K562 (cell line): ENCODE results near the gene RFC5. TPM values are rescaled to one million over a fixed set of nuclear protein-coding genes. Genes with fewer than 3 reads are reported as not detected.

ENCODE experiments used
- ATAC-seq: fragments of 200-7000 bp; cut with Tn5 transposase; 3 replicates; pipeline ENCODE4 v1.9.1; 2020; ENCODE audit warnings: moderate library complexity
- BruUV-seq: library from RNA; stranded (reverse); fragments of 400-500 nt; replicated peaks from 2 replicates; lab custom pipeline; 2021; lab: Mats Ljungman, UMichigan
- CTCF ChIA-PET: fragments of 300-600 bp; formaldehyde crosslinking; extraction: SDS; loops from one replicate; lab custom pipeline; 2021; ENCODE audit warnings: low intra/inter-chr PET ratio; lab: Yijun Ruan, JAX
- POLR2A ChIA-PET: fragments of 300-600, 350-650 bp; sonication (Branson Sonifier 250); formaldehyde crosslinking; extraction: SDS; loops from one replicate; lab custom pipeline; 2021; ENCODE audit warnings: antibody characterized with exemption, inconsistent platforms; lab: Yijun Ruan, JAX
- DNase-seq, 4 experiments: peaks; one replicate each; pipeline versions ENCODE4 v3.0.0 to v3.0.0-alpha.2; 2011 to 2018; ENCODE audit warnings: low spot score in 3 of 4, mixed read lengths in 3 of 4; ENCODE audit errors: extremely low read depth in 1 of 4
- FAIRE-seq: peaks from 2 replicates; lab custom pipeline; 2011; peaks lifted over from hg19 to GRCh38; lab: Jason Lieb, UNC
- H2AFZ ChIP-seq: 2 replicates; pipeline ENCODE4 v1.6.0; 2011; ENCODE audit warnings: low read depth, low read length, control low read depth, inconsistent platforms
- H3K27ac ChIP-seq: fragments of 200-600 bp; 3 replicates; pipeline ENCODE4 v1.8.0; 2011; ENCODE audit warnings: low read depth, mild to moderate bottlenecking, control low read depth, inconsistent platforms, low read length, moderate library complexity, mixed read lengths; ENCODE audit errors: extremely low read depth
- H3K27me3 ChIP-seq, 2 experiments: fragments of 300-600 bp in 1 of 2; 2 replicates in 1 of 2; 3 replicates in 1 of 2; pipeline versions ENCODE4 v1.6.0 to v1.8.0; 2011; ENCODE audit warnings: inconsistent platforms in 2 of 2, low read length in 2 of 2, mild to moderate bottlenecking in 1 of 2, mixed read lengths in 1 of 2, moderate library complexity in 1 of 2; ENCODE audit not compliant: control insufficient read depth in 2 of 2, insufficient read depth in 2 of 2
- H3K36me3 ChIP-seq: fragments of 300-600 bp; 3 replicates; pipeline ENCODE4 v1.8.0; 2011; ENCODE audit warnings: mild to moderate bottlenecking, low read length, inconsistent platforms; ENCODE audit not compliant: control insufficient read depth, insufficient read depth
- H3K4me1 ChIP-seq, 2 experiments: fragments of 200-600 bp in 1 of 2; replicated peaks in 1 of 2; 2 replicates in 1 of 2; 3 replicates in 1 of 2; pipeline versions ENCODE4 v1.5.1 to v1.8.0; 2011; ENCODE audit warnings: inconsistent platforms in 2 of 2, low read length in 2 of 2, mild to moderate bottlenecking in 1 of 2, mixed read lengths in 1 of 2, moderate library complexity in 1 of 2; ENCODE audit not compliant: control insufficient read depth in 2 of 2, insufficient read depth in 2 of 2
- H3K4me2 ChIP-seq: 2 replicates; pipeline ENCODE4 v1.6.1; 2011; ENCODE audit warnings: low read length, control low read depth, inconsistent platforms, mixed read lengths; ENCODE audit not compliant: insufficient read depth
- H3K4me3 ChIP-seq: fragments of 200-600 bp; sonication (generic), shearing (Covaris generic); 2 replicates; pipeline ENCODE4 v1.5.1; 2016; ENCODE audit warnings: control low read depth, inconsistent platforms
- H3K79me2 ChIP-seq: fragments of 200-600 bp; 3 replicates; pipeline ENCODE4 v1.8.0; 2011; ENCODE audit warnings: low read length, inconsistent platforms; ENCODE audit not compliant: control insufficient read depth, insufficient read depth
- H3K9ac ChIP-seq, 2 experiments: 2 replicates each; pipeline versions ENCODE4 v1.6.0 to v1.6.1; 2011; ENCODE audit warnings: low read depth in 2 of 2, low read length in 2 of 2, control low read depth in 1 of 2, inconsistent platforms in 1 of 2, mild to moderate bottlenecking in 1 of 2, mixed read lengths in 1 of 2; ENCODE audit not compliant: insufficient read depth in 1 of 2
- H3K9me1 ChIP-seq: one replicate; pipeline ENCODE4 v1.6.0; 2011; ENCODE audit warnings: inconsistent platforms, mild to moderate bottlenecking, low read length, moderate library complexity; ENCODE audit not compliant: control insufficient read depth, insufficient read depth
- H3K9me3 ChIP-seq: replicated peaks from 2 replicates; pipeline ENCODE4 v1.5.1; 2011; ENCODE audit warnings: low read depth, low read length, inconsistent platforms; ENCODE audit not compliant: control insufficient read depth, insufficient read depth
- H4K20me1 ChIP-seq: replicated peaks from 2 replicates; pipeline ENCODE4 v1.6.1; 2011; ENCODE audit warnings: low read length, inconsistent platforms, mixed read lengths; ENCODE audit not compliant: control insufficient read depth, insufficient read depth
- ARNT ChIP-seq, 2 experiments: fragments of 450-650 bp; IDR thresholded peaks; 2 replicates each; pipeline ENCODE4 v1.6.1; 2016; ENCODE audit warnings: mild to moderate bottlenecking in 1 of 2
- ATF7 ChIP-seq: fragments of 450-650 bp; IDR thresholded peaks from 2 replicates; pipeline ENCODE4 v1.7.1; 2014; ENCODE audit warnings: mild to moderate bottlenecking, moderate library complexity
- CTBP1 ChIP-seq: fragments of 450-650 bp; IDR thresholded peaks from 2 replicates; pipeline ENCODE4 v1.6.1; 2016; ENCODE audit warnings: borderline replicate concordance
- HCFC1 ChIP-seq: IDR thresholded peaks from 2 replicates; pipeline ENCODE4 v1.6.1; 2012; ENCODE audit warnings: low read depth, low read length, improper control_type of control experiment
- MXI1 ChIP-seq: IDR thresholded peaks from 2 replicates; pipeline ENCODE4 v1.6.1; 2011; ENCODE audit warnings: low read depth, mild to moderate bottlenecking, improper control_type of control experiment, low read length
- ZFP30 ChIP-seq: fragments of 250-450 bp; sonication (Bioruptor Pico); IDR thresholded peaks from 2 replicates; pipeline ENCODE4 v1.8.0; 2022; ENCODE audit warnings: moderate library complexity, mild to moderate bottlenecking, inconsistent platforms, borderline replicate concordance
- ZKSCAN8 ChIP-seq: fragments of 200-800 bp; sonication (Bioruptor generic); IDR thresholded peaks from 2 replicates; pipeline ENCODE4 v1.6.1; 2016; ENCODE audit warnings: missing genetic modification characterization, missing compliant biosample characterization
- ZNF212 ChIP-seq: fragments of 450-650 bp; formaldehyde crosslinking; IDR thresholded peaks from 2 replicates; pipeline ENCODE4 v1.4.0; 2020; ENCODE audit warnings: mild to moderate bottlenecking
- ZNF717 ChIP-seq: fragments of 250-450 bp; sonication (Bioruptor Pico); IDR thresholded peaks from 2 replicates; pipeline ENCODE4 v1.5.0; 2021
- WGBS: fragments of 100-300 bp; shearing (Covaris generic); methylation state at CpG from one replicate; pipeline ENCODE4 v1.1.6; 2016; ENCODE audit warnings: low coverage, mixed read lengths; ENCODE audit not compliant: insufficient coverage; ENCODE audit errors: missing lambda C conversion rate; 5-methylcytosine and 5-hydroxymethylcytosine counted together
- in situ Hi-C: fragments of 300-500 bp; cut with MboI; formaldehyde crosslinking; loops from 4 replicates; pipeline ENCODE4 v1.15.0; 2018; ENCODE audit warnings: inconsistent platforms, mixed read lengths
- intact Hi-C: fragments of 100-400 bp; cut with micrococcal nuclease; formaldehyde crosslinking; loops from 2 replicates; pipeline ENCODE4 v1.14.2; 2022
- polyA plus RNA-seq, 8 experiments: library from polyadenylated mRNA; depleted of rRNA in 4 of 8; stranded (reverse) in 5 of 8; unstranded in 3 of 8; fragments of >200 nt; fragmentation: Nextera tagmentation in 2 of 8; fragmentation: Illumina TruSeq in 1 of 8; extraction: Ambion mirVana in 2 of 8; extraction: Trizol in 1 of 8; gene quantifications; 2 replicates each; pipeline versions ENCODE4 v1.2.1 to v1.2.3, GENCODE V29; 2011 to 2014; ENCODE audit warnings: inconsistent platforms in 1 of 8, missing spikeins in 1 of 8
- total RNA-seq, 7 experiments: library from RNA; depleted of rRNA in 6 of 7; stranded (reverse); fragments of >200 nt in 6 of 7; fragmentation: Illumina TruSeq in 2 of 7; extraction: Trizol in 2 of 7; gene quantifications; 2 replicates each; pipeline versions ENCODE4 v1.2.1 to v1.2.3, GENCODE V29; 2011 to 2021; ENCODE audit warnings: low replicate concordance in 1 of 7
- TF ChIP-seq, protein P1 (sequence below), 2 experiments: fragments of 450-650 bp; IDR thresholded peaks; 2 replicates each; pipeline ENCODE4 v1.6.1; 2016
- TF ChIP-seq, protein P2 (sequence below), 2 experiments: fragments of 450-650 bp in 1 of 2; IDR thresholded peaks; 2 replicates each; pipeline ENCODE4 v1.6.1; 2011 to 2017; ENCODE audit warnings: low read depth in 2 of 2, antibody characterized with exemption in 1 of 2, borderline replicate concordance in 1 of 2, low read length in 1 of 2, mild to moderate bottlenecking in 1 of 2, mixed read lengths in 1 of 2; ENCODE audit not compliant: control insufficient read depth in 1 of 2
- TF ChIP-seq, protein P3 (sequence below): fragments of 250-450 bp; sonication (Bioruptor Pico); IDR thresholded peaks from 2 replicates; pipeline ENCODE4 v1.4.0; 2020; ENCODE audit warnings: mild to moderate bottlenecking, moderate library complexity, borderline replicate concordance
- TF ChIP-seq, protein P4 (sequence below): fragments of 450-650 bp; formaldehyde crosslinking; IDR thresholded peaks from 2 replicates; pipeline ENCODE4 v1.4.0; 2022; ENCODE audit warnings: mild to moderate bottlenecking, moderate library complexity
- TF ChIP-seq, protein P5 (sequence below): sonication (generic); formaldehyde crosslinking; IDR thresholded peaks from 2 replicates; pipeline ENCODE4 v1.5.0; 2020; ENCODE audit warnings: missing genetic modification reagents

The RFC5 gene
- total and polyA plus RNA-seq, 9 of the 15 experiments (the other 6 are each of a cell fraction or from before 2014, with no cell fraction given) = 61.8 to 189 (median 92.9) TPM

DNA sequence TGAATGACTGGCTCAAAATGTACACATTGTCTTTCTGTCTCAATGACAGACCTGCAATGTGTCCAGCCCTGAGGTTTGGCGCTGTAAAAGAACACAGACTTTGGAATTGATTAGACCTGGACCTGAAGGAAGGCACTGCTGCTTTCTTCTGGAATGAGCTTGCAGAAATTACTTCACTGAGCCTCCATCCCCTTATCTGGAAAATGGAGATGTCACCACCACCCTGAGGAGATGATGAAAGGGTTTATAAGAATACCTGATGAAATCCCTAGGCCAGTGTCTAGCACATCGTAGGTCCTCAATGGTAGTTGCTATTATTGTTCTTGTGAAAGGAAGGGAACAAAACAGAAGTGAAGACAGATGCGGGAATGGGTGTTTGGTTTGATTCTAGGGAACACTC lies 54.1 kb downstream of the RFC5 start:
- no peak overlapping the region for H2AFZ ChIP-seq
- intact Hi-C loops (no loop called here), in situ Hi-C loops (no loop called here)
- 5% methylated on average over 3 of the region's 3 CpGs for WGBS
- H3K4me1 ChIP-seq = peaks cover 0 to under 1% of the 10 kb centered on the region in 2 experiments; a peak in 1 of 5 replicates
- no TSS peak for BruUV-seq
- no peaks in the 10 kb centered on the region for H3K79me2 ChIP-seq
- CTCF ChIA-PET = no interaction called here
- no peaks in the 10 kb centered on the region for H3K36me3 ChIP-seq
- POLR2A ChIA-PET = interaction anchor here (0.6 to 1.0 kb wide), 4 partner anchors 11 to 1271 kb away, joined by 3 to 5 read pairs (median 4); no protein-coding TSS in a partner anchor
- FAIRE-seq = peak; percentile 15
- peaks cover 10 to 32% of the 10 kb centered on the region in 2 experiments for H3K27me3 ChIP-seq
- H3K27ac ChIP-seq = no peak overlapping the region
- H3K4me3 ChIP-seq = no peak overlapping the region
- ATAC-seq = peak; percentile 71
- no peak overlapping the region for H3K4me2 ChIP-seq
- H3K9ac ChIP-seq = no peak overlapping the region
- DNase-seq = no peak
- H3K9me1 ChIP-seq = no peaks in the 10 kb centered on the region
- H3K9me3 ChIP-seq = no peaks in the 10 kb centered on the region
- no peaks in the 10 kb centered on the region; the same call in 1 of the 2 replicates for H4K20me1 ChIP-seq
- TF ChIP-seq CTBP1 (peak; percentile 90), ZNF717 (CRISPR knock-in tag) (no peak), ZKSCAN8 (CRISPR knock-in tag) (no peak), HCFC1 (no peak), ATF7 (peak; percentile 45; the same call in 1 of the 2 replicates), ZFP30 (CRISPR knock-in tag) (no peak), ZNF212 (CRISPR knock-in tag) (no peak), ARNT (IDR thresholded peaks at IDR 0.05) (no peak), MXI1 (no peak)
- TF ChIP-seq, protein P1, sequence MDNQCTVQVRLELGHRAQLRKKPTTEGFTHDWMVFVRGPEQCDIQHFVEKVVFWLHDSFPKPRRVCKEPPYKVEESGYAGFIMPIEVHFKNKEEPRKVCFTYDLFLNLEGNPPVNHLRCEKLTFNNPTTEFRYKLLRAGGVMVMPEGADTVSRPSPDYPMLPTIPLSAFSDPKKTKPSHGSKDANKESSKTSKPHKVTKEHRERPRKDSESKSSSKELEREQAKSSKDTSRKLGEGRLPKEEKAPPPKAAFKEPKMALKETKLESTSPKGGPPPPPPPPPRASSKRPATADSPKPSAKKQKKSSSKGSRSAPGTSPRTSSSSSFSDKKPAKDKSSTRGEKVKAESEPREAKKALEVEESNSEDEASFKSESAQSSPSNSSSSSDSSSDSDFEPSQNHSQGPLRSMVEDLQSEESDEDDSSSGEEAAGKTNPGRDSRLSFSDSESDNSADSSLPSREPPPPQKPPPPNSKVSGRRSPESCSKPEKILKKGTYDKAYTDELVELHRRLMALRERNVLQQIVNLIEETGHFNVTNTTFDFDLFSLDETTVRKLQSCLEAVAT (IDR thresholded peaks at IDR 0.05) = no peak
- TF ChIP-seq, protein P2, sequence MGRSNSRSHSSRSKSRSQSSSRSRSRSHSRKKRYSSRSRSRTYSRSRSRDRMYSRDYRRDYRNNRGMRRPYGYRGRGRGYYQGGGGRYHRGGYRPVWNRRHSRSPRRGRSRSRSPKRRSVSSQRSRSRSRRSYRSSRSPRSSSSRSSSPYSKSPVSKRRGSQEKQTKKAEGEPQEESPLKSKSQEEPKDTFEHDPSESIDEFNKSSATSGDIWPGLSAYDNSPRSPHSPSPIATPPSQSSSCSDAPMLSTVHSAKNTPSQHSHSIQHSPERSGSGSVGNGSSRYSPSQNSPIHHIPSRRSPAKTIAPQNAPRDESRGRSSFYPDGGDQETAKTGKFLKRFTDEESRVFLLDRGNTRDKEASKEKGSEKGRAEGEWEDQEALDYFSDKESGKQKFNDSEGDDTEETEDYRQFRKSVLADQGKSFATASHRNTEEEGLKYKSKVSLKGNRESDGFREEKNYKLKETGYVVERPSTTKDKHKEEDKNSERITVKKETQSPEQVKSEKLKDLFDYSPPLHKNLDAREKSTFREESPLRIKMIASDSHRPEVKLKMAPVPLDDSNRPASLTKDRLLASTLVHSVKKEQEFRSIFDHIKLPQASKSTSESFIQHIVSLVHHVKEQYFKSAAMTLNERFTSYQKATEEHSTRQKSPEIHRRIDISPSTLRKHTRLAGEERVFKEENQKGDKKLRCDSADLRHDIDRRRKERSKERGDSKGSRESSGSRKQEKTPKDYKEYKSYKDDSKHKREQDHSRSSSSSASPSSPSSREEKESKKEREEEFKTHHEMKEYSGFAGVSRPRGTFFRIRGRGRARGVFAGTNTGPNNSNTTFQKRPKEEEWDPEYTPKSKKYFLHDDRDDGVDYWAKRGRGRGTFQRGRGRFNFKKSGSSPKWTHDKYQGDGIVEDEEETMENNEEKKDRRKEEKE (IDR thresholded peaks at IDR 0.05; ENCODE audit: borderline replicate concordance in 1 of 2, control insufficient read depth in 1 of 2, low read depth in 2 of 2, low read length in 1 of 2) = no peak
- TF ChIP-seq, protein P3, sequence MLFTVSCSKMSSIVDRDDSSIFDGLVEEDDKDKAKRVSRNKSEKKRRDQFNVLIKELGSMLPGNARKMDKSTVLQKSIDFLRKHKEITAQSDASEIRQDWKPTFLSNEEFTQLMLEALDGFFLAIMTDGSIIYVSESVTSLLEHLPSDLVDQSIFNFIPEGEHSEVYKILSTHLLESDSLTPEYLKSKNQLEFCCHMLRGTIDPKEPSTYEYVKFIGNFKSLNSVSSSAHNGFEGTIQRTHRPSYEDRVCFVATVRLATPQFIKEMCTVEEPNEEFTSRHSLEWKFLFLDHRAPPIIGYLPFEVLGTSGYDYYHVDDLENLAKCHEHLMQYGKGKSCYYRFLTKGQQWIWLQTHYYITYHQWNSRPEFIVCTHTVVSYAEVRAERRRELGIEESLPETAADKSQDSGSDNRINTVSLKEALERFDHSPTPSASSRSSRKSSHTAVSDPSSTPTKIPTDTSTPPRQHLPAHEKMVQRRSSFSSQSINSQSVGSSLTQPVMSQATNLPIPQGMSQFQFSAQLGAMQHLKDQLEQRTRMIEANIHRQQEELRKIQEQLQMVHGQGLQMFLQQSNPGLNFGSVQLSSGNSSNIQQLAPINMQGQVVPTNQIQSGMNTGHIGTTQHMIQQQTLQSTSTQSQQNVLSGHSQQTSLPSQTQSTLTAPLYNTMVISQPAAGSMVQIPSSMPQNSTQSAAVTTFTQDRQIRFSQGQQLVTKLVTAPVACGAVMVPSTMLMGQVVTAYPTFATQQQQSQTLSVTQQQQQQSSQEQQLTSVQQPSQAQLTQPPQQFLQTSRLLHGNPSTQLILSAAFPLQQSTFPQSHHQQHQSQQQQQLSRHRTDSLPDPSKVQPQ = no peak
- TF ChIP-seq, protein P4, sequence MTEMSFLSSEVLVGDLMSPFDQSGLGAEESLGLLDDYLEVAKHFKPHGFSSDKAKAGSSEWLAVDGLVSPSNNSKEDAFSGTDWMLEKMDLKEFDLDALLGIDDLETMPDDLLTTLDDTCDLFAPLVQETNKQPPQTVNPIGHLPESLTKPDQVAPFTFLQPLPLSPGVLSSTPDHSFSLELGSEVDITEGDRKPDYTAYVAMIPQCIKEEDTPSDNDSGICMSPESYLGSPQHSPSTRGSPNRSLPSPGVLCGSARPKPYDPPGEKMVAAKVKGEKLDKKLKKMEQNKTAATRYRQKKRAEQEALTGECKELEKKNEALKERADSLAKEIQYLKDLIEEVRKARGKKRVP = 0 out of 2 replicates have a peak, but pooled peaks have one; percentile 41
- TF ChIP-seq, protein P5, sequence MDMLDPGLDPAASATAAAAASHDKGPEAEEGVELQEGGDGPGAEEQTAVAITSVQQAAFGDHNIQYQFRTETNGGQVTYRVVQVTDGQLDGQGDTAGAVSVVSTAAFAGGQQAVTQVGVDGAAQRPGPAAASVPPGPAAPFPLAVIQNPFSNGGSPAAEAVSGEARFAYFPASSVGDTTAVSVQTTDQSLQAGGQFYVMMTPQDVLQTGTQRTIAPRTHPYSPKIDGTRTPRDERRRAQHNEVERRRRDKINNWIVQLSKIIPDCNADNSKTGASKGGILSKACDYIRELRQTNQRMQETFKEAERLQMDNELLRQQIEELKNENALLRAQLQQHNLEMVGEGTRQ (CRISPR knock-in tag) = no peak
